Effector memory CD4-positive, alpha-beta T cell (primary cell): Measurements from ENCODE around the gene TMBIM1.

Experiments used
- DNase-seq, 3 donors: peaks; one replicate each; pipeline ENCODE4 v3.0.0-alpha.2; 2020
- H3K27ac ChIP-seq: 2 replicates; pipeline ENCODE4 v1.7.0; 2013; ENCODE audit warnings: mild to moderate bottlenecking, low read length, moderate library complexity; ENCODE audit not compliant: insufficient read depth, poor library complexity, severe bottlenecking
- H3K27me3 ChIP-seq: replicated peaks from 2 replicates; pipeline ENCODE4 v1.7.0; 2013; ENCODE audit warnings: mild to moderate bottlenecking, low read length; ENCODE audit not compliant: insufficient read depth, control insufficient read depth, poor library complexity, severe bottlenecking
- H3K36me3 ChIP-seq: 2 replicates; pipeline ENCODE4 v1.7.0; 2013; ENCODE audit warnings: mild to moderate bottlenecking, low read length, moderate library complexity; ENCODE audit not compliant: control insufficient read depth, insufficient read depth
- H3K4me1 ChIP-seq: 2 replicates; pipeline ENCODE4 v1.7.0; 2013; ENCODE audit warnings: low read length, mild to moderate bottlenecking; ENCODE audit not compliant: control insufficient read depth, insufficient read depth, poor library complexity, severe bottlenecking
- H3K4me3 ChIP-seq: 2 replicates; pipeline ENCODE4 v1.7.0; 2013; ENCODE audit warnings: low read length, low read depth, mild to moderate bottlenecking; ENCODE audit not compliant: insufficient read depth, poor library complexity, severe bottlenecking
- H3K9me3 ChIP-seq: 2 replicates; pipeline ENCODE4 v1.7.0; 2013; ENCODE audit warnings: mild to moderate bottlenecking, low read length, moderate library complexity; ENCODE audit not compliant: control insufficient read depth

TMBIM1 gene

GRCh38 chr2:218264773-218265561 lies 27.3 kb downstream of the TMBIM1 start:
- no peaks in the 10 kb centered on the region for H3K27me3 ChIP-seq
- H3K36me3 ChIP-seq, result peaks cover 40% of the 10 kb centered on the region
- no peak overlapping the region for H3K4me3 ChIP-seq
- no peak overlapping the region for H3K27ac ChIP-seq
- no peaks in the 10 kb centered on the region for H3K9me3 ChIP-seq
- H3K4me1 ChIP-seq, result peaks cover 6% of the 10 kb centered on the region
- no peak for DNase-seq

- DNase-seq, result no peak
- H3K9me3 ChIP-seq, result no peaks in the 10 kb centered on the region
- H3K27me3 ChIP-seq, result no peaks in the 10 kb centered on the region
- no peak overlapping the region for H3K4me3 ChIP-seq
- H3K4me1 ChIP-seq, result peaks cover under 1% of the 10 kb centered on the region
- H3K27ac ChIP-seq, result no peak overlapping the region
- H3K36me3 ChIP-seq, result peaks cover 40% of the 10 kb centered on the region
Measured at GRCh38 chr2:218263817-218264641, 28.3 kb downstream of the TMBIM1 start.

GRCh38 chr2:218262631-218263586 lies 29.4 kb downstream of the TMBIM1 start:
- H3K9me3 ChIP-seq, result no peaks in the 10 kb centered on the region
- no peaks in the 10 kb centered on the region for H3K4me1 ChIP-seq
- H3K27me3 ChIP-seq, result no peaks in the 10 kb centered on the region
- no peak for DNase-seq
- no peak overlapping the region for H3K4me3 ChIP-seq
- no peak overlapping the region for H3K27ac ChIP-seq
- peaks cover 40% of the 10 kb centered on the region for H3K36me3 ChIP-seq

DNA sequence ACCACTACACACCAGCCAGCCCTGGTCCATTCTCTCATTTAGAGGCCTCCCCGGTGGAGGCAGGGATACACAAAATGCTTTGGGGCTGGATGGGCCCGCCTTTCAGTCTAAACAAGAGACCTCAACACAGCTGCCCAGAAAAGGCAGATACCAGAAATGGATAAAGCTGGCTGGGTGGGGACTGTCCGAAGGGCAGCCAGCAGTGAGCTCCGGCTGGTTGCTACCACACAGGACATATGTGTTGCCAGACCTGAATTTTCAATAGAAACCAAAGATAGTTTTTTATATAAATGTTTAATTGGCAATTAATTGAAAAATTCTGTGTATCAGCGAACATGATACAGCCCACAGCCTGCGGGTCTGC lies 30.1 kb downstream of the TMBIM1 start:
- Histone ChIP-seq H3K27ac (no peak overlapping the region), H3K9me3 (no peaks in the 10 kb centered on the region), H3K27me3 (no peaks in the 10 kb centered on the region), H3K4me1 (peaks cover 4% of the 10 kb centered on the region), H3K4me3 (no peak overlapping the region), H3K36me3 (peaks cover 40% of the 10 kb centered on the region)
- DNase-seq, result no peak

DNA sequence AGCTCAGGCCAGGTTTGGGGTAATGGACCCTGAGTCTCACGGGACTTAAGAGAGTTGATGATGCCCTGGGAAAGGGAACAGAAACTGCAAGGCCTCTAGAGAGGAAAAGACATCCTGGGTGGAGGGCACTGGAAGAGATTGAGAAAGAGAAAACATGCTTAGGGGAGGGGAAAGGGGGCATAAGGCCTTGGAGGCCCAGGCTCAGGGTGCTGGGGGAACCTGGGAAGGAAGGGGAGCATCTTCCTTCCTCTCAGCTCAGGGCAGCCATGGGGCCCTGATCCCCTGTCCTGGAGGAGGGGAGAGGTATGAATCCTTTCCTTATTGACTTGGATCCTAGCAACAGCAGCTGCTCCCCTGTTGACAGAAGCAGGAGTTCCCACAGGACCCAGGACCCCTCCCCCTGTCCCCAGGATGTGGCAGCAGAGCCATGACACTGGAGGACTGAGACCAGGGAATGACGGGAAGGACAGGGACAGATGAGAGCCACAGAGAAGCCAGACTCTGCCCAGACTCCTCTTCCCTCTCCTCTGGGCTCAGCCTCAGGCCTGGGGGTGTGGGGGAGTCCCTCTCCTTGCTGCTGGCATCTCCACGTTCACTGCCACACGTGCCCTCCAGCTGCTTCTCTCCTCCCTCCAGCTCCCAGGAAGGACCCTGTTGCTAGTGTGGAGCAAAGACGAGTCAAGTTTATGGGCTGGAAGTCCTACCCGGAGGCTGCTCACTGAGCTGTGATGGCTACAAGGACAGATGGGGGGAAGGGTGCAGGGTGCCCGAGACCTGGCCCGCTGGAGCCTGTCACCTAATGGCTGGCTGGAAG lies 30.7 kb downstream of the TMBIM1 start:
- peaks cover 38% of the 10 kb centered on the region for H3K36me3 ChIP-seq
- DNase-seq, result no peak

DNA sequence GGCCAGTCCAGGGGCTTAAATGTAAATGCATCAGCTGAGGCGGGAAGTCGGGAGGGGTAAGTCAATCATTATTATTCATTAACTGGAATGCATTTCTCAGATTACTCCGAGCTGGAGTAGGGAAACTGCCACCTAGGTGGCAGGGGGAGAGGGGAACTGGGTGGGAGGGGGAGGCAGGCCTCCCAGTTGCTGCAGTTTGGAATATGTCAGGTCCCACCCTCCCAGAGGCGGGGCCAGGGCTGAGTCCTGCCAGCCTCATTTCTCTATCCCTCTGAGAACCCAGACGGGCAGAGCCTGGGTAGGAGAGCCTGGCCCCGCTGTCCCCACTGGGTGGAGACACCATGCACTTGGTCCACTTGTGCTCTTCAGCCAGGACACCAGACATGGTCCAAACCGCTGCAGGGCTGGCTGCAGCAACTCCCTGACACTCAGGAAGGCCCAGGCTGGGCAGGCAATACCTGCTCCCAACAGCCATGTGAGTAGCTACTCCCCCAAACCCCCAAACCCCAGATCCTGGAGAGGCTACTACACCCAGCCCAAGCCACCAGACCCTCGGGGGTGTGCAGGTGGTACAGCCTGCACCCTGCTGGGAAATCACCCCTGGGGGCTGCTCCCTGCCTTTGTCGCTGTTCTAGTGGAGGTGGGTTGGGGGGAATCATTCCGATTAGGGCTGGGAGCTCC lies 31.4 kb downstream of the TMBIM1 start, which contains the start of gene GPBAR1:
GPBAR1 (plus strand) TSS at position 274 of the 681 bp plus-strand sequence. CDS start 1,710 bp downstream, outside the sequence.
- H3K9me3 ChIP-seq, result no peaks in the 10 kb centered on the region
- peaks cover 31% of the 10 kb centered on the region for H3K36me3 ChIP-seq
- H3K4me1 ChIP-seq, result peaks cover 5% of the 10 kb centered on the region
- H3K27ac ChIP-seq, result no peak within 1 kb of the TSS
- no peak within 1 kb of the TSS for H3K4me3 ChIP-seq
- no peak for DNase-seq
- no peaks in the 10 kb centered on the region for H3K27me3 ChIP-seq

More for the DNA sequence above, 30.7 kb downstream of the TMBIM1 start:
- Histone ChIP-seq H3K9me3 (no peaks in the 10 kb centered on the region), H3K4me1 (peaks cover 5% of the 10 kb centered on the region), H3K4me3 (no peak overlapping the region), H3K27ac (no peak overlapping the region), H3K27me3 (no peaks in the 10 kb centered on the region)

DNA sequence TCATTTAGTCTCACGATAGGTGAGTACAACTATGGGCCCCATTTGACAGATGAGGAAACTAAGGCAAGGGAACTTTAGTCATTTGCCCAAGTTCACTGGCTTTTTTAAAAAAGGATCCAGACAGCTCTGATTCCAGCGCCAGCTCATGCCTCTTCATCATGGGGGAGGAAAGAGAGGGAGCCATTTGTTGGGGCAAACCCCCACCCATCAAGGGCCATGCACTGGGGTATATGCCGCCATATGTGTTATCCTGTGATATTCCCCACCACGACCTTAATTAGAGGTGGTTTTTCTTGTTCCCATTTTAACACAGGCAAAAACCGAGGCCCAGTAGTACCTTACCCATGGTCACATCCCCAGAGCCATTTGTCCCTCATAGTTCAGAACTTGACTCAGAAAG lies 32.1 kb downstream of the TMBIM1 start:
- no peak overlapping the region for H3K27ac ChIP-seq

GRCh38 chr2:218259099-218259961 lies 33.0 kb downstream of the TMBIM1 start:
- DNase-seq, result no peak
- H3K27ac ChIP-seq, result no peak overlapping the region

More for the DNA sequence above, 32.1 kb downstream of the TMBIM1 start:
- no peak overlapping the region for H3K4me3 ChIP-seq
- no peaks in the 10 kb centered on the region for H3K9me3 ChIP-seq
- peaks cover 5% of the 10 kb centered on the region for H3K4me1 ChIP-seq
- H3K27me3 ChIP-seq, result no peaks in the 10 kb centered on the region
- H3K36me3 ChIP-seq, result peaks cover 29% of the 10 kb centered on the region
- no peak for DNase-seq

More at GRCh38 chr2:218259099-218259961, 33.0 kb downstream of the TMBIM1 start:
- peaks cover 5% of the 10 kb centered on the region for H3K4me1 ChIP-seq
- peaks cover 29% of the 10 kb centered on the region for H3K36me3 ChIP-seq
- H3K27me3 ChIP-seq, result no peaks in the 10 kb centered on the region
- H3K9me3 ChIP-seq, result no peaks in the 10 kb centered on the region
- H3K4me3 ChIP-seq, result no peak overlapping the region
